DMS153 (cell line): ENCODE measurements around the gene RPS19.

ENCODE experiments used
- DNase-seq: peaks from one replicate; lab custom pipeline; 2025; lab: John Stamatoyannopoulos, UW

RPS19 gene

GRCh38 chr19:41915021-41915775, 55.1 kb downstream of the RPS19 start:
- no peak for DNase-seq

- DNase-seq = no peak
Observed at GRCh38 chr19:41915776-41916414, 55.8 kb downstream of the RPS19 start.

GRCh38 chr19:41917676-41918075, 57.6 kb downstream of the RPS19 start:
- no peak for DNase-seq

- DNase-seq = no peak
Observed at GRCh38 chr19:41918095-41918494, 58.0 kb downstream of the RPS19 start.

- DNase-seq = no peak
Observed at GRCh38 chr19:41918653-41919244, 58.7 kb downstream of the RPS19 start.

GRCh38 chr19:41919948-41920712, 60.1 kb downstream of the RPS19 start:
- no peak for DNase-seq

- DNase-seq = no peak
Observed at GRCh38 chr19:41920882-41921576, 61.0 kb downstream of the RPS19 start.

- no peak for DNase-seq
Observed at GRCh38 chr19:41921577-41922576, 61.8 kb downstream of the RPS19 start.
